Chondrocyte (in vitro differentiated cells): Measurements from ENCODE around the gene SELENOF. TPM values are rescaled to one million over a fixed set of nuclear protein-coding genes. Genes with fewer than 3 reads are reported as not detected.

Experiments
- DNase-seq: peaks from one replicate; pipeline ENCODE4 v3.0.0; 2021; ENCODE audit warnings: mixed read lengths, low spot score
- H3K27ac Mint-ChIP-seq: one replicate; pipeline ENCODE4 v1.8.0; 2021; ENCODE audit warnings: mild to moderate bottlenecking, moderate library complexity, mixed read lengths; ENCODE audit not compliant: unreplicated experiment
- H3K27me3 Mint-ChIP-seq: 2 replicates; pipeline ENCODE4 v1.8.0; 2021; ENCODE audit warnings: low read depth, mixed read lengths
- H3K36me3 Mint-ChIP-seq: 2 replicates; pipeline ENCODE4 v1.8.0; 2021; ENCODE audit warnings: low read depth, mixed read lengths
- H3K4me1 Mint-ChIP-seq: 2 replicates; pipeline ENCODE4 v1.8.0; 2021; ENCODE audit warnings: low read depth, mild to moderate bottlenecking, mixed read lengths
- H3K4me3 Mint-ChIP-seq: one replicate; pipeline ENCODE4 v1.8.0; 2021; ENCODE audit warnings: mild to moderate bottlenecking, moderate library complexity, mixed read lengths; ENCODE audit not compliant: unreplicated experiment
- H3K9me3 Mint-ChIP-seq: 2 replicates; pipeline ENCODE4 v1.8.0; 2021; ENCODE audit warnings: low read depth, mixed read lengths
- total RNA-seq: library from RNA; stranded (reverse); gene quantifications from 3 replicates; pipeline ENCODE4 v1.2.1, GENCODE V29; 2021
- TF ChIP-seq, protein P1 (sequence below): fragments of 200-600 bp; sonication (generic); IDR thresholded peaks from 2 replicates; pipeline ENCODE4 v1.5.0; 2021; ENCODE audit warnings: antibody characterized with exemption, mild to moderate bottlenecking, moderate library complexity

The SELENOF gene
- total RNA-seq, 1 donor from 2014 or later, result 184 TPM

GRCh38 chr1:86828024-86828423 lies 85.9 kb downstream of the SELENOF start:
- H3K27ac Mint-ChIP-seq, result no peak overlapping the region
- peaks cover 9% of the 10 kb centered on the region for H3K4me1 Mint-ChIP-seq
- peaks cover 2% of the 10 kb centered on the region for H3K27me3 Mint-ChIP-seq
- H3K4me3 Mint-ChIP-seq, result no peak overlapping the region
- TF ChIP-seq, protein P1, sequence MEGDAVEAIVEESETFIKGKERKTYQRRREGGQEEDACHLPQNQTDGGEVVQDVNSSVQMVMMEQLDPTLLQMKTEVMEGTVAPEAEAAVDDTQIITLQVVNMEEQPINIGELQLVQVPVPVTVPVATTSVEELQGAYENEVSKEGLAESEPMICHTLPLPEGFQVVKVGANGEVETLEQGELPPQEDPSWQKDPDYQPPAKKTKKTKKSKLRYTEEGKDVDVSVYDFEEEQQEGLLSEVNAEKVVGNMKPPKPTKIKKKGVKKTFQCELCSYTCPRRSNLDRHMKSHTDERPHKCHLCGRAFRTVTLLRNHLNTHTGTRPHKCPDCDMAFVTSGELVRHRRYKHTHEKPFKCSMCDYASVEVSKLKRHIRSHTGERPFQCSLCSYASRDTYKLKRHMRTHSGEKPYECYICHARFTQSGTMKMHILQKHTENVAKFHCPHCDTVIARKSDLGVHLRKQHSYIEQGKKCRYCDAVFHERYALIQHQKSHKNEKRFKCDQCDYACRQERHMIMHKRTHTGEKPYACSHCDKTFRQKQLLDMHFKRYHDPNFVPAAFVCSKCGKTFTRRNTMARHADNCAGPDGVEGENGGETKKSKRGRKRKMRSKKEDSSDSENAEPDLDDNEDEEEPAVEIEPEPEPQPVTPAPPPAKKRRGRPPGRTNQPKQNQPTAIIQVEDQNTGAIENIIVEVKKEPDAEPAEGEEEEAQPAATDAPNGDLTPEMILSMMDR, result no peak
- no peaks in the 10 kb centered on the region for H3K36me3 Mint-ChIP-seq
- no peak for DNase-seq
- no peaks in the 10 kb centered on the region for H3K9me3 Mint-ChIP-seq

DNA sequence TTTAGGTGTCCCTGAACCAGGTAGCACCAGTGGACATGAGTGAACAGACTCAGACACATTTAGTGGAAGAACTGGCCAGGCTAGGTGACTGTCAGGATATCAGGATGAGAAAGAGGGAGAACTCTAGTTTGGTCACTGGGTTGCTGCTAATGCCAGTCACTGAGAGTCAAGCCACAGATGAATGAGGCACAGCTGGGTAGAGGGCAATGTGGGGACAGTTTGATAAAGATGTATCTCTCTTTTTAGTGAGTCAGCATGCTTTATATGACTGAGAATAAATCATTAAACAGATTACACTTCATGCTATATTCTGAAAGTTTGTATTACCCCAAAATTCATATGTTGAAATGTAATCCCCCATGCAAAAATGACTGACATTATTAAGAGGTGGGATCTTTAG lies 87.1 kb downstream of the SELENOF start:
- no peak overlapping the region for H3K27ac Mint-ChIP-seq
- no peaks in the 10 kb centered on the region for H3K9me3 Mint-ChIP-seq
- peaks cover 2% of the 10 kb centered on the region for H3K27me3 Mint-ChIP-seq
- H3K36me3 Mint-ChIP-seq, result no peaks in the 10 kb centered on the region
- peaks cover 9% of the 10 kb centered on the region for H3K4me1 Mint-ChIP-seq
- TF ChIP-seq, protein P1, result no peak
- no peak for DNase-seq
- no peak overlapping the region for H3K4me3 Mint-ChIP-seq

- Mint-ChIP-seq H3K36me3 (no peaks in the 10 kb centered on the region), H3K4me1 (peaks cover 9% of the 10 kb centered on the region), H3K27ac (no peak overlapping the region)
Observed at GRCh38 chr1:86825319-86825718, 88.6 kb downstream of the SELENOF start.

GRCh38 chr1:86823821-86824500 lies 90.0 kb downstream of the SELENOF start:
- DNase-seq, result no peak
- peaks cover 9% of the 10 kb centered on the region for H3K4me1 Mint-ChIP-seq
- no peaks in the 10 kb centered on the region for H3K36me3 Mint-ChIP-seq
- H3K4me3 Mint-ChIP-seq, result no peak overlapping the region
- H3K27ac Mint-ChIP-seq, result no peak overlapping the region
- TF ChIP-seq, protein P1, result no peak
- peaks cover 2% of the 10 kb centered on the region for H3K27me3 Mint-ChIP-seq
- H3K9me3 Mint-ChIP-seq, result no peaks in the 10 kb centered on the region

More at GRCh38 chr1:86825319-86825718, 88.6 kb downstream of the SELENOF start:
- TF ChIP-seq, protein P1, result no peak
- H3K4me3 Mint-ChIP-seq, result no peak overlapping the region
- H3K27me3 Mint-ChIP-seq, result peaks cover 2% of the 10 kb centered on the region
- H3K9me3 Mint-ChIP-seq, result no peaks in the 10 kb centered on the region
- DNase-seq, result no peak

DNA sequence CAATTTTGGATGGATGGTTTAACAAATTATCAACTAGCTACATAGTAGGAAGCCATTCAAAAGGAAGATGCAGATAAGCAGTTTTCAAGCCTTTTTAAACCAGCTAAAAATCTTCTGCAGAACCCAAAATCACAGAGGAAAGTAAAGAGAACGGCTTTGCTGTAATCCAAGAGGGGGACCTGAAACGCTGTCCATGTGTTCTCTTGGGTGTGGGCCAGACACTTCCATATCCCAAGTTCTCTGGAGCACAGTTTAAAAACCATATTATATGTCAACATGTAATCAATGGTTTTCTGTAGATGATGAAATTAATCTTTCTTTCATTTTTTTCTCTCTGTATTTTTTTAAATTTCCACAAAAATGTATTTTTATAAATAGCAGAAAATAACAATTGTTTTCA lies 90.5 kb downstream of the SELENOF start:
- TF ChIP-seq, protein P1, result no peak
- no peak overlapping the region for H3K4me3 Mint-ChIP-seq
- no peaks in the 10 kb centered on the region for H3K9me3 Mint-ChIP-seq
- H3K36me3 Mint-ChIP-seq, result no peaks in the 10 kb centered on the region
- H3K27ac Mint-ChIP-seq, result no peak overlapping the region
- H3K4me1 Mint-ChIP-seq, result peaks cover 9% of the 10 kb centered on the region
- DNase-seq, result no peak
- H3K27me3 Mint-ChIP-seq, result peaks cover 2% of the 10 kb centered on the region
